Endothelial cell of umbilical vein (primary cell): ENCODE results near the gene ZNF668. TPM values are rescaled to one million over a fixed set of nuclear protein-coding genes. Genes with fewer than 3 reads are reported as not detected.

Source experiments
- BruUV-seq: library from RNA; stranded (reverse); fragments of 400-500 nt; replicated peaks from 2 replicates; lab custom pipeline; 2021; lab: Mats Ljungman, UMichigan
- CTCF ChIA-PET: fragments of 300-600, 350-600 bp; sonication (Branson Sonifier 250); formaldehyde crosslinking; loops from one replicate; lab custom pipeline; 2021; ENCODE audit warnings: antibody characterized with exemption, inconsistent platforms; lab: Charles Lee
- POLR2A ChIA-PET: fragments of 300-600, 350-600 bp; sonication (Branson Sonifier 250); formaldehyde crosslinking; loops from one replicate; lab custom pipeline; 2021; ENCODE audit warnings: antibody characterized with exemption, inconsistent platforms; lab: Charles Lee
- DNase-seq: peaks from one replicate; pipeline ENCODE4 v3.0.0-alpha.2; 2011; ENCODE audit warnings: low read depth, low spot score
- FAIRE-seq: peaks from 2 replicates; lab custom pipeline; 2011; peaks lifted over from hg19 to GRCh38; lab: Jason Lieb, UNC
- H2AFZ ChIP-seq: 2 replicates; pipeline ENCODE4 v1.6.0; 2012; ENCODE audit warnings: low read depth, low read length, control low read depth, inconsistent platforms
- H3K27ac ChIP-seq: 2 replicates; pipeline ENCODE4 v1.5.1; 2011; ENCODE audit warnings: low read depth, mild to moderate bottlenecking, control low read depth, low read length, moderate library complexity; ENCODE audit not compliant: insufficient read depth
- H3K27me3 ChIP-seq, 2 experiments: 2 replicates each; pipeline versions ENCODE4 v1.6.0 to v1.6.1; 2011; ENCODE audit warnings: low read length in 2 of 2, mixed read lengths in 1 of 2; ENCODE audit not compliant: control insufficient read depth in 2 of 2, insufficient read depth in 2 of 2
- H3K36me3 ChIP-seq, 2 experiments: 2 replicates in 1 of 2; 3 replicates in 1 of 2; pipeline ENCODE4 v1.5.1; 2011; ENCODE audit warnings: low read length in 2 of 2, mild to moderate bottlenecking in 1 of 2, moderate library complexity in 1 of 2; ENCODE audit not compliant: control insufficient read depth in 2 of 2, insufficient read depth in 2 of 2; ENCODE audit errors: extremely low read depth in 1 of 2
- H3K4me1 ChIP-seq: 3 replicates; pipeline ENCODE4 v1.5.1; 2011; ENCODE audit warnings: mild to moderate bottlenecking, low read length; ENCODE audit not compliant: control insufficient read depth, insufficient read depth; ENCODE audit errors: extremely low read depth
- H3K4me2 ChIP-seq: 2 replicates; pipeline ENCODE4 v1.6.1; 2011; ENCODE audit warnings: low read length, control low read depth, mixed read lengths; ENCODE audit not compliant: insufficient read depth
- H3K4me3 ChIP-seq, 3 experiments: fragments of 200-600 bp in 1 of 3; sonication (generic), shearing (Covaris generic) in 1 of 3; replicated peaks in 1 of 3; 2 replicates each; pipeline ENCODE4 v1.5.1; 2011 to 2016; ENCODE audit warnings: control low read depth in 3 of 3, low read length in 3 of 3, mild to moderate bottlenecking in 2 of 3, inconsistent platforms in 1 of 3, low read depth in 1 of 3, moderate library complexity in 1 of 3; ENCODE audit not compliant: insufficient read depth in 1 of 3
- H3K79me2 ChIP-seq: 2 replicates; pipeline ENCODE4 v1.6.0; 2012; ENCODE audit warnings: low read length, inconsistent platforms; ENCODE audit not compliant: control insufficient read depth, insufficient read depth
- H3K9ac ChIP-seq: replicated peaks from 2 replicates; pipeline ENCODE3; 2011; ENCODE audit warnings: low read length, control low read depth; ENCODE audit not compliant: insufficient read depth; ENCODE audit errors: extremely low read depth
- H3K9me1 ChIP-seq: replicated peaks from 3 replicates; pipeline ENCODE4 v1.6.0; 2011; ENCODE audit warnings: mild to moderate bottlenecking, low read length; ENCODE audit not compliant: control insufficient read depth, insufficient read depth; ENCODE audit errors: extremely low read depth
- H3K9me3 ChIP-seq: replicated peaks from 2 replicates; pipeline ENCODE4 v1.5.1; 2012; ENCODE audit warnings: low read length, inconsistent platforms; ENCODE audit not compliant: control insufficient read depth, insufficient read depth
- H4K20me1 ChIP-seq: replicated peaks from 2 replicates; pipeline ENCODE3; 2011; ENCODE audit warnings: mild to moderate bottlenecking, low read length; ENCODE audit not compliant: control insufficient read depth, insufficient read depth; ENCODE audit errors: extremely low read depth
- EZH2 ChIP-seq: IDR thresholded peaks from 2 replicates; pipeline ENCODE4 v1.6.1; 2012; ENCODE audit warnings: borderline replicate concordance, low read depth, mild to moderate bottlenecking, moderate library complexity, low read length, inconsistent platforms; ENCODE audit not compliant: severe bottlenecking
- FOS ChIP-seq: IDR thresholded peaks from 2 replicates; pipeline ENCODE4 v1.6.1; 2011; ENCODE audit warnings: mild to moderate bottlenecking, low read length, moderate library complexity, borderline replicate concordance; ENCODE audit not compliant: insufficient read depth
- JUN ChIP-seq: IDR thresholded peaks from 2 replicates; pipeline ENCODE4 v1.6.1; 2011; ENCODE audit warnings: borderline replicate concordance, low read depth; ENCODE audit not compliant: insufficient read length, insufficient read depth
- MYC ChIP-seq: IDR thresholded peaks from one replicate; pipeline ENCODE4 v1.6.1; 2011; ENCODE audit warnings: mild to moderate bottlenecking, low read depth, low read length
- POLR2A ChIP-seq: IDR thresholded peaks from 2 replicates; pipeline ENCODE4 v1.6.1; 2012; ENCODE audit warnings: low read depth, mild to moderate bottlenecking, control low read depth, low read length
- POLR2AphosphoS5 ChIP-seq: IDR thresholded peaks from 2 replicates; pipeline ENCODE4 v1.6.1; 2012; ENCODE audit warnings: low read depth, mild to moderate bottlenecking, control low read depth, low read length, moderate library complexity; ENCODE audit not compliant: insufficient read depth
- dilution Hi-C: fragments of 300-500 bp; cut with MboI; formaldehyde crosslinking; loops from one replicate; pipeline ENCODE4 v1.15.0; 2019; ENCODE audit warnings: low sequenced_read_pairs; ENCODE audit not compliant: extremely low pct_ligation_motif_present
- intact Hi-C: fragments of 100-400 bp; cut with micrococcal nuclease; formaldehyde crosslinking; loops from one replicate; pipeline ENCODE4 v1.10.0; 2022
- polyA plus RNA-seq, 4 experiments: library from polyadenylated mRNA; depleted of rRNA in 3 of 4; stranded (reverse) in 3 of 4; unstranded in 1 of 4; fragments of >200 nt; gene quantifications; 2 replicates each; pipeline versions ENCODE4 v1.2.1 to v1.2.3, GENCODE V29; 2011 to 2012; ENCODE audit warnings: missing spikeins in 1 of 4
- total RNA-seq: library from RNA; stranded (reverse); gene quantifications from 2 replicates; pipeline ENCODE4 v1.2.3, GENCODE V29; 2021
- TF ChIP-seq, protein P1 (sequence below), 2 donors: IDR thresholded peaks; 1 replicate in 1 of 2; 2 replicates in 1 of 2; pipeline ENCODE4 v1.5.1; 2011; ENCODE audit warnings: low read length in 2 of 2, mild to moderate bottlenecking in 2 of 2, moderate library complexity in 2 of 2, control low read depth in 1 of 2, inconsistent platforms in 1 of 2, low read depth in 1 of 2; ENCODE audit not compliant: insufficient read depth in 1 of 2; ENCODE audit errors: extremely low read depth in 1 of 2
- TF ChIP-seq, protein P2 (sequence below): IDR thresholded peaks from 2 replicates; pipeline ENCODE4 v1.6.1; 2011; ENCODE audit not compliant: insufficient read depth, insufficient read length

Gene ZNF668
- total and polyA plus RNA-seq, 2 donors (not counting 3 experiments of a cell fraction or from before 2014, with no cell fraction given): 11.8 to 13.3 TPM

DNA sequence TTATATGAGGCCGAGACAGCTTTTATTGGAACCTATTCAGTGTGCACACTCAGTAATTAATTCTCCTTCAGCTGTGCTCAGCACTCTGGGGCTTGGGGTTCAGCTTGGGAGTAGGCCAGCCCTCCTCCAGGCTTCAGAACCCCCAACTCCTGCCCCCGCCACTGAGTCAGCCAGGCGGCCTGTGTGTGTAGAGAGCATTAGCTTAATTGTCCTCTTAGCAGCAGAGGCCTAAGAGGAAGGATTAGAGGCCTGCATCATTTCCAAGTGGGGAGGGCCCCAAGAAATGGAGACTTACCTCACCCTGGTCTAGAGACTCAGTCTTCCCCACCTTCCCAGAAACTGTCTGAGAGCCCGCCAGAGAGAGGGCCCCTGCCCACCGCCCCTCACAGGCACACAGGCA, 13.9 kb upstream of the ZNF668 start:
- BruUV-seq: no TSS peak

DNA sequence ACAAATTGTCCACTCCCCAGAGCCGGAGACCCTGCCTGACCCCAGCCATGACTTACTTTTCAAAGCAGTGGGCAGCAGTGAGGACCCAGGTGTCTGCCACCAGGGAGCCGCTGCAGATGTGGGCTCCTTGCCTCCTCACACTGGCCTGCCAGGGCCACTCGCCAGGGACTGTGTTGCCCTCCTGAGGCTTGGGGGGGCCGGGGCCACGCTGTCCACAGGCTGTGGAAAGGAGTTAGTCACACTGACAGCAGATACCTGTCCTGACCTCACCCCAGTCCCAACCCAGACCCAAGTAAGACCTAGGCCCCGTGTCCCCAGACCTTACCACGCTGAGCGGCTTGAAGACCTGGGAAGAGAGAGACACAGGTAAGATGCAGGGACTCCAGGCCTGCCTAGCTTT, 13.4 kb upstream of the ZNF668 start:
- Histone ChIP-seq H4K20me1 (no peaks in the 10 kb centered on the region), H3K36me3 (peaks cover 2 to 12% of the 10 kb centered on the region in 2 experiments), H3K27ac (no peak overlapping the region), H3K4me1 (no peaks in the 10 kb centered on the region), H3K4me3 (no peak overlapping the region), H3K79me2 (peaks cover 2% of the 10 kb centered on the region), H3K27me3 (no peaks in the 10 kb centered on the region), H3K9ac (no peak overlapping the region), H2AFZ (no peak overlapping the region), H3K9me3 (no peaks in the 10 kb centered on the region), H3K4me2 (no peak overlapping the region), H3K9me1 (no peaks in the 10 kb centered on the region)
- ChIA-PET POLR2A (interaction anchor here (0.6 kb wide), 1 partner anchor 93 kb away, joined by 3 read pairs; no protein-coding TSS in a partner anchor), CTCF (interaction anchor here (0.8 kb wide), 1 partner anchor 103 kb away, joined by 4 read pairs; the partner anchor contains the start of gene HSD3B7)
- dilution Hi-C loops: no loop called here
- BruUV-seq: no TSS peak
- DNase-seq (no peak), FAIRE-seq (no peak)
- intact Hi-C loops: no loop called here
- TF ChIP-seq MYC: no peak
- TF ChIP-seq, protein P1, sequence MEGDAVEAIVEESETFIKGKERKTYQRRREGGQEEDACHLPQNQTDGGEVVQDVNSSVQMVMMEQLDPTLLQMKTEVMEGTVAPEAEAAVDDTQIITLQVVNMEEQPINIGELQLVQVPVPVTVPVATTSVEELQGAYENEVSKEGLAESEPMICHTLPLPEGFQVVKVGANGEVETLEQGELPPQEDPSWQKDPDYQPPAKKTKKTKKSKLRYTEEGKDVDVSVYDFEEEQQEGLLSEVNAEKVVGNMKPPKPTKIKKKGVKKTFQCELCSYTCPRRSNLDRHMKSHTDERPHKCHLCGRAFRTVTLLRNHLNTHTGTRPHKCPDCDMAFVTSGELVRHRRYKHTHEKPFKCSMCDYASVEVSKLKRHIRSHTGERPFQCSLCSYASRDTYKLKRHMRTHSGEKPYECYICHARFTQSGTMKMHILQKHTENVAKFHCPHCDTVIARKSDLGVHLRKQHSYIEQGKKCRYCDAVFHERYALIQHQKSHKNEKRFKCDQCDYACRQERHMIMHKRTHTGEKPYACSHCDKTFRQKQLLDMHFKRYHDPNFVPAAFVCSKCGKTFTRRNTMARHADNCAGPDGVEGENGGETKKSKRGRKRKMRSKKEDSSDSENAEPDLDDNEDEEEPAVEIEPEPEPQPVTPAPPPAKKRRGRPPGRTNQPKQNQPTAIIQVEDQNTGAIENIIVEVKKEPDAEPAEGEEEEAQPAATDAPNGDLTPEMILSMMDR (IDR thresholded peaks at IDR 0.05; ENCODE audit: extremely low read depth in 1 of 2, insufficient read depth in 1 of 2, low read depth in 1 of 2, low read length in 2 of 2): no peak
- no peak for TF ChIP-seq POLR2AphosphoS5
- TF ChIP-seq JUN: no peak
- TF ChIP-seq POLR2A: no peak
- TF ChIP-seq EZH2: no peak
- TF ChIP-seq, protein P2, sequence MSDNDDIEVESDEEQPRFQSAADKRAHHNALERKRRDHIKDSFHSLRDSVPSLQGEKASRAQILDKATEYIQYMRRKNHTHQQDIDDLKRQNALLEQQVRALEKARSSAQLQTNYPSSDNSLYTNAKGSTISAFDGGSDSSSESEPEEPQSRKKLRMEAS: no peak

More for the DNA sequence above, 13.9 kb upstream of the ZNF668 start:
- no peaks in the 10 kb centered on the region for H3K4me1 ChIP-seq
- H3K27ac ChIP-seq: no peak overlapping the region
- POLR2A ChIA-PET: interaction anchor here (0.6 kb wide), 1 partner anchor 92 kb away, joined by 3 read pairs; no protein-coding TSS in a partner anchor
- H3K9me3 ChIP-seq: no peaks in the 10 kb centered on the region
- H3K9ac ChIP-seq: no peak overlapping the region
- DNase-seq: no peak
- no peak for TF ChIP-seq FOS
- no peak for TF ChIP-seq JUN
- no peak for TF ChIP-seq MYC
- TF ChIP-seq, protein P2: no peak
- no peak for TF ChIP-seq EZH2
- no peaks in the 10 kb centered on the region for H3K27me3 ChIP-seq
- FAIRE-seq: no peak
- no peak overlapping the region for H3K4me3 ChIP-seq
- dilution Hi-C loops: no loop called here
- intact Hi-C loops: no loop called here
- CTCF ChIA-PET: interaction anchor here (0.8 kb wide), 1 partner anchor 103 kb away, joined by 4 read pairs; the partner anchor contains the start of gene HSD3B7
- H3K36me3 ChIP-seq: peaks cover 2 to 12% of the 10 kb centered on the region in 2 experiments
- no peaks in the 10 kb centered on the region for H4K20me1 ChIP-seq
- H3K9me1 ChIP-seq: no peaks in the 10 kb centered on the region
- H2AFZ ChIP-seq: no peak overlapping the region
- no peak overlapping the region for H3K4me2 ChIP-seq
- H3K79me2 ChIP-seq: peaks cover 4% of the 10 kb centered on the region
